ENCODE data around the gene PCCB.

- no peak for TF ChIP-seq CTCF (IDR thresholded peaks at IDR 0.05)
- no peak for TF ChIP-seq ZFX (IDR thresholded peaks at IDR 0.05; ENCODE audit: borderline replicate concordance)
Measured at GRCh38 chr3:136343446-136343845, 93.3 kb downstream of the PCCB start.

Data from 22Rv1 (cell line).